Smooth muscle cell (in vitro differentiated cells): ENCODE data around the gene PACRG. TPM values are rescaled to one million over a fixed set of nuclear protein-coding genes. Genes with fewer than 3 reads are reported as not detected.

Experiments used
- DNase-seq: peaks from one replicate; lab custom pipeline; 2025; ENCODE audit not compliant: unreplicated experiment; lab: John Stamatoyannopoulos, UW
- H2AFZ ChIP-seq: fragments of 200-600 bp; sonication (generic); 2 replicates; pipeline ENCODE4 v1.6.0; 2016; ENCODE audit warnings: antibody characterized with exemption, low read depth, mild to moderate bottlenecking
- H3F3A ChIP-seq: fragments of 200-600 bp; sonication (generic); 2 replicates; pipeline ENCODE4 v1.6.0; 2017; ENCODE audit warnings: antibody characterized with exemption, low read depth
- H3K27ac ChIP-seq: fragments of 200-600 bp; sonication (generic); 2 replicates; pipeline ENCODE4 v1.5.1; 2016; ENCODE audit warnings: low read depth, mild to moderate bottlenecking
- H3K27me3 ChIP-seq: fragments of 200-600 bp; sonication (generic); 2 replicates; pipeline ENCODE4 v1.6.1; 2016; ENCODE audit warnings: low read depth, mild to moderate bottlenecking
- H3K36me3 ChIP-seq: fragments of 200-600 bp; sonication (generic); 2 replicates; pipeline ENCODE4 v1.5.1; 2016; ENCODE audit warnings: low read depth
- H3K4me1 ChIP-seq: fragments of 200-600 bp; sonication (generic); 2 replicates; pipeline ENCODE4 v1.5.1; 2016; ENCODE audit warnings: low read depth
- H3K4me2 ChIP-seq: fragments of 200-600 bp; sonication (generic); 2 replicates; pipeline ENCODE4 v1.6.0; 2016; ENCODE audit warnings: mild to moderate bottlenecking
- H3K4me3 ChIP-seq: fragments of 200-600 bp; sonication (generic); 2 replicates; pipeline ENCODE4 v1.5.1; 2016; ENCODE audit warnings: mild to moderate bottlenecking
- H3K79me2 ChIP-seq: fragments of 200-600 bp; sonication (generic); 2 replicates; pipeline ENCODE4 v1.6.0; 2016; ENCODE audit warnings: low read depth, mild to moderate bottlenecking
- H3K9ac ChIP-seq: fragments of 200-600 bp; sonication (generic); 2 replicates; pipeline ENCODE4 v1.6.0; 2016; ENCODE audit warnings: low read depth
- H3K9me3 ChIP-seq: fragments of 200-600 bp; sonication (generic); replicated peaks from 2 replicates; pipeline ENCODE4 v1.5.1; 2016; ENCODE audit warnings: low read depth
- H4K20me1 ChIP-seq: fragments of 200-600 bp; sonication (generic); 2 replicates; pipeline ENCODE4 v1.6.0; 2016; ENCODE audit warnings: low read depth
- WGBS: methylation state at CpG from one replicate; pipeline ENCODE4 v1.1.7; 2016; ENCODE audit warnings: low lambda C conversion rate; 5-methylcytosine and 5-hydroxymethylcytosine counted together
- polyA plus RNA-seq: library from polyadenylated mRNA; unstranded; fragments of >200 nt; fragmentation: Nextera tagmentation; extraction: Ambion mirVana; gene quantifications from 2 replicates; pipeline ENCODE4 v1.2.1, GENCODE V29; 2016
- total RNA-seq: library from RNA; depleted of rRNA; stranded (reverse); fragments of >200 nt; gene quantifications from 2 replicates; pipeline ENCODE4 v1.2.3, GENCODE V29; 2014
- TF ChIP-seq, protein P1 (sequence below): fragments of 200-600 bp; sonication (generic); IDR thresholded peaks from 2 replicates; pipeline ENCODE4 v1.5.1; 2017; ENCODE audit warnings: borderline replicate concordance, mild to moderate bottlenecking, antibody characterized with exemption; ENCODE audit not compliant: insufficient read depth, poor library complexity, severe bottlenecking

PACRG gene
- total and polyA plus RNA-seq, 2 experiments from 2014 or later, result not detected

DNA sequence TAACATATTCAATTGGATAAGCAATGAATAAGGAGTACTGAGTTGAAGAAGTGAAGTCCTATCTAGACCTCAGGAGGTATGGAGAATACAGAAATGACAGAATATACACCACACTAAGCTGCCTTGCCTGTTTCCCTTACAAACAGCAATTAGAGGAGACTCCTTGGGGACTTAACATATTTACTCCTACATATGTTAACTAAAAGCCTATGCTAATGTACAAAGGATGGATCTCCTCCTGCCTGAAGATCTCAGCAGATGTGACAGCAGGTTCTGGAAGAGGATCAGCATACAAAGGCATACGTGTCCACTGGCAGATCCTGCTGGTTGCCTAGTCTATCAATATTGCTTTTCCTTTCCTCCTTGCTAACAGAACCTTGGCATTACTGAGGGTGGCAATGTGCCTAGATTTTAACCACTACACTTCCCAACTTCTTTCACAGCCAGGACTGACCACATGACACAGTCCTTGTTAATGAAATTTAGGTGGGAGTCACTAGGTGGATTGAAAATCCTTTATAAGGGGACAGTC, 29.8 kb upstream of the PACRG start:
- no peak overlapping the region for H3K9ac ChIP-seq

DNA sequence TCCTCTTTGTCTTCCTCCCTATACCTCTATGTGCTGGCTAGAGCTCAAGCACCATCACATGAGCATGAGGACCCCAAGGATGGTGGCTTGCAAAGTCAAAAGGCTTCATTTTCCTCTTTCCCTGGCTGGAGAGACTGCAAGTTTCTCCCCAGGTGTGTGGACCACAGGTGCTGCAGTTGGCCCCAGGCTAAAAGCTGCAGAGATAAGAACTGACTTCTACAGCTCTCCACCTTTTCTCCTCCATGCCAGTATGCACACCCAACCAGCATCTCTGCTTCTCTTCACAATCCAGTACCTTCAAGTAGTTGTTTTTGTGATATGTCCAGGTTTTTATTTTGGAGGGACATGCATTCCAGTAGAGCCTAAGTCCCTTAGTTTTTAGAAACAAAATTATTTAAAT, 29.3 kb upstream of the PACRG start:
- H3K4me3 ChIP-seq, result no peak overlapping the region
- H3K9ac ChIP-seq, result no peak overlapping the region
- H3F3A ChIP-seq, result no peaks in the 10 kb centered on the region
- no peak for DNase-seq
- H3K9me3 ChIP-seq, result no peaks in the 10 kb centered on the region
- H3K79me2 ChIP-seq, result no peaks in the 10 kb centered on the region
- H3K4me2 ChIP-seq, result no peak overlapping the region
- H3K27me3 ChIP-seq, result no peaks in the 10 kb centered on the region
- H3K36me3 ChIP-seq, result no peaks in the 10 kb centered on the region
- TF ChIP-seq, protein P1, sequence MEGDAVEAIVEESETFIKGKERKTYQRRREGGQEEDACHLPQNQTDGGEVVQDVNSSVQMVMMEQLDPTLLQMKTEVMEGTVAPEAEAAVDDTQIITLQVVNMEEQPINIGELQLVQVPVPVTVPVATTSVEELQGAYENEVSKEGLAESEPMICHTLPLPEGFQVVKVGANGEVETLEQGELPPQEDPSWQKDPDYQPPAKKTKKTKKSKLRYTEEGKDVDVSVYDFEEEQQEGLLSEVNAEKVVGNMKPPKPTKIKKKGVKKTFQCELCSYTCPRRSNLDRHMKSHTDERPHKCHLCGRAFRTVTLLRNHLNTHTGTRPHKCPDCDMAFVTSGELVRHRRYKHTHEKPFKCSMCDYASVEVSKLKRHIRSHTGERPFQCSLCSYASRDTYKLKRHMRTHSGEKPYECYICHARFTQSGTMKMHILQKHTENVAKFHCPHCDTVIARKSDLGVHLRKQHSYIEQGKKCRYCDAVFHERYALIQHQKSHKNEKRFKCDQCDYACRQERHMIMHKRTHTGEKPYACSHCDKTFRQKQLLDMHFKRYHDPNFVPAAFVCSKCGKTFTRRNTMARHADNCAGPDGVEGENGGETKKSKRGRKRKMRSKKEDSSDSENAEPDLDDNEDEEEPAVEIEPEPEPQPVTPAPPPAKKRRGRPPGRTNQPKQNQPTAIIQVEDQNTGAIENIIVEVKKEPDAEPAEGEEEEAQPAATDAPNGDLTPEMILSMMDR, result no peak
- H3K4me1 ChIP-seq, result no peaks in the 10 kb centered on the region
- no peak overlapping the region for H2AFZ ChIP-seq
- H3K27ac ChIP-seq, result no peak overlapping the region
- no peaks in the 10 kb centered on the region for H4K20me1 ChIP-seq

More for the DNA sequence above, 29.8 kb upstream of the PACRG start:
- TF ChIP-seq, protein P1, result no peak
- H3K4me2 ChIP-seq, result no peak overlapping the region
- no peaks in the 10 kb centered on the region for H3K4me1 ChIP-seq
- H2AFZ ChIP-seq, result no peak overlapping the region
- no peak overlapping the region for H3K4me3 ChIP-seq
- no peaks in the 10 kb centered on the region for H3K79me2 ChIP-seq
- WGBS, result 75% methylated on average over 1 of the region's 1 CpG
- H3K27me3 ChIP-seq, result no peaks in the 10 kb centered on the region
- no peaks in the 10 kb centered on the region for H3K9me3 ChIP-seq
- DNase-seq, result no peak
- no peaks in the 10 kb centered on the region for H4K20me1 ChIP-seq
- H3K27ac ChIP-seq, result no peak overlapping the region
- no peaks in the 10 kb centered on the region for H3K36me3 ChIP-seq
- H3F3A ChIP-seq, result no peaks in the 10 kb centered on the region

DNA sequence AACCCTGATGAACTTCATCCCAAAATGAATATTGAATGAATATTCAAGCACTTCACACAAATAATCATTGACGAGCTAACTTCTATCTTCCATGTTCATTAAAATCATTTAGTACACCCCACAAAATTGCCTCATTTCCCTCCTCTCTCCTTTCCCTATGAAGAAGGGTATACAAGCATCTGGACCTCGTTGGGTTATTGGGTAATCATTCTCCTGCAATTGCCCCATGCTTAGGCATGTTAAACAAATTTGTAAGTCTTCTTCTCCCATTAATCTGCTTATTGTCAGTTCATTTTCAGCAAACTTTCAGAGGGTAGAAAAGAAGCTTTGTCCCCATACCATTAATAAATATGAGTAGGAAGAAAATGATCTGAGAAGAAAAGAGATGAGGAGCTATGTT, 27.8 kb upstream of the PACRG start:
- Histone ChIP-seq H3K4me2 (no peak overlapping the region), H3K27ac (no peak overlapping the region), H3K4me1 (no peaks in the 10 kb centered on the region), H3K9ac (no peak overlapping the region), H3K36me3 (no peaks in the 10 kb centered on the region), H3F3A (no peaks in the 10 kb centered on the region), H3K4me3 (no peak overlapping the region), H4K20me1 (no peaks in the 10 kb centered on the region), H3K27me3 (no peaks in the 10 kb centered on the region), H2AFZ (no peak overlapping the region), H3K79me2 (no peaks in the 10 kb centered on the region), H3K9me3 (no peaks in the 10 kb centered on the region)
- 89% methylated on average over 2 of the region's 2 CpGs for WGBS
- DNase-seq, result no peak
- TF ChIP-seq, protein P1, result no peak

DNA sequence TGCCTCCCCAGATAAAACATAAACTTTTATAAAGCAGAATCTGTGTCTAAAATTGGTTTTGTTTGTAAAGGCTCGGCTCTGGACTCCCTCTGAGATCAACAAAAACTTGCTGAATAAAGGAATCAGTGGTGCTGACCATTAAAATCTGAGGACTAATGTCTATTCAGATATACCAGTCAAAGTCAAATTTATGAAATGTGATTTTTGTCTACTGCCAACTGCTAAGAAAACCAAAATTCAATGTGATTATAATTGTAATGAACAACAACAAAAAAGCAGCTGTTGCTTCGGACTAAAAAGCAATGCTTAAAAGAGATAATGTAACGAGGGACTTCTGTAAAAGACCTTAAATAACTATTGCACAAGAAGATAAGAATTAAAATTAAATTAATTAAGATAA, 26.8 kb upstream of the PACRG start:
- Histone ChIP-seq H2AFZ (no peak overlapping the region), H4K20me1 (no peaks in the 10 kb centered on the region), H3F3A (no peaks in the 10 kb centered on the region), H3K4me3 (no peak overlapping the region), H3K4me1 (peaks cover 6% of the 10 kb centered on the region), H3K4me2 (no peak overlapping the region), H3K27me3 (no peaks in the 10 kb centered on the region), H3K9ac (no peak overlapping the region), H3K79me2 (no peaks in the 10 kb centered on the region), H3K9me3 (no peaks in the 10 kb centered on the region), H3K36me3 (no peaks in the 10 kb centered on the region), H3K27ac (no peak overlapping the region)
- TF ChIP-seq, protein P1, result no peak
- no peak for DNase-seq
- WGBS, result 91% methylated on average over 3 of the region's 3 CpGs
